HG03342 (cell line): ENCODE measurements around the gene RPS14.
"Not testable (repeated sequence)": the region's sequence is repeated elsewhere in the genome, so short reads cannot be mapped to it uniquely, and the experiment has no call there.

Experiments
- ATAC-seq: cut with Tn5 transposase; IDR thresholded peaks from one replicate; pipeline ENCODE4 v1.9.1; 2021; ENCODE audit warnings: mild to moderate bottlenecking, moderate library complexity; ENCODE audit not compliant: unreplicated experiment

RPS14 gene

DNA sequence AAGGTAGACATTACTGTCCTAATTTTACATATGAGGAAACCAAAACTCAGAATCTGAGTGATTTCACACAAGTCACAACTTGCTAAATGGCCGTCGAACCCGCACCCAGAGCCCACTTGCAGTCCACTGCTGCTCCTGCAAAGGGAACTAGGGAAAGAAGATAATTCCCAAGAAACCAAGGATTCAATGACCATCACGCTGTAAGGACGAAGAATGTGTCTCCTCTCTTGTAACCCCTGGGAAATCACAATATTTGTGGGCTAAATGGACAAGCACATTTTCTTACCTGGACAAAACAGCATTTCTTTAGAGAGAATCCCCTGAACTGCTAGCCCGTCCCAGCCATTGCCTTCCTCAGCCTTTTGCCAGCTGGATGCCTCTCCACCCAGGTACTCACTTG lies 2.4 kb downstream of the RPS14 start:
- no peak for ATAC-seq

DNA sequence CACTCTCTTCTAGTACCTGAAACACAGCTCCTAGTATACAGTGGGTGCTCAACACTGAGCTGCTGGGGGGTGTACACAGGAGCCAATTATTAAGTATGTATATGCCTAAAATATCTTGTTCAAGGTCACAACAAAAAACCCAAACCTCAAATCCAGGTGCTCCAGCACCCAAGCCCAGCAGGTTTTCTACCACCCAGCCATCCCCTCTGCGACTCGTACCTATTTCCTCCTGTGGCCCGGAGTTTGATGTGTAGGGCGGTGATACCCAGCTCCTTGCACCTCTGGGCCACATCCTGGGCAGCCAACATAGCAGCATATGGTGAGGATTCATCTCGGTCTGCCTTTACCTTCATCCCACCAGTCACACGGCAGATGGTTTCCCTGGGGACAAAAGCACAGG lies 3.0 kb downstream of the RPS14 start:
- ATAC-seq: no peak

DNA sequence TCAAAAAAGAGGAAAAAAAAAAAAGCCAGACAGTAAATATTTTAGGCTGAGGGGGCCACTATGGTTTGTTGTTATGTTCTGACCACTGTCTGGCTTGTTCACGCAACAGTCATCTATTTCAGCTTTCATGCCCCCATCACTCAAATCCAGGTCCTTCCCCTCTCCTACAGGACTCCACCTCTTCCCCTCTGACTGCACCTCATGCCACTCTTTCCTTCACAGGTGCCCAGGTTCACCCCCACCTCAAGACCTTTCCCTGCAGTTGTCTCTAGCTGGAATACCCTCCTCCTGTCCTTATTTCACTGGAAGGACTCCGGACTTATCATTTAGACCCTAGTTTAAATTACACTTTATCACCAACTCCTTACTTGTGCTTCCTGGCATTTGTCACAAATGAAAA lies 3.5 kb downstream of the RPS14 start:
- no peak for ATAC-seq

DNA sequence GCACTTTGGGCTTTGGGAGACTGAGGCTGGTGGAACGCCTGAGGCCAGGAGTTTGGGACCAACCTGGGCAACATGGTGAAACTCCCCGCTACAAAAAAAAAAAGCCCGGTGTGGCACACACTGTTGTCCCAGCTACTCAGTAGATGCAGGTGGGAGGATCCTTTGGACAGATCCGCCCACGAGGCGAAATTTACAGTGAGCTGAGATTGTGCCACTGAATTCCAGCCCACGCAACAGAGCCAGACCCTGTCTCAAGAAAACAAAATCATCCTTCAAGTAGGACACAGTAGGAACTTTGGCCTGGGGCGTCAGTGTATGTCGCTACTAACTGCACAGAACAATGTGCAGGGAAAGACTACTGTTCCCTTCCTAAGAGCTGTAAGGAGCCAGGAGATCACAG lies 4.8 kb downstream of the RPS14 start:
- ATAC-seq: no peak

DNA sequence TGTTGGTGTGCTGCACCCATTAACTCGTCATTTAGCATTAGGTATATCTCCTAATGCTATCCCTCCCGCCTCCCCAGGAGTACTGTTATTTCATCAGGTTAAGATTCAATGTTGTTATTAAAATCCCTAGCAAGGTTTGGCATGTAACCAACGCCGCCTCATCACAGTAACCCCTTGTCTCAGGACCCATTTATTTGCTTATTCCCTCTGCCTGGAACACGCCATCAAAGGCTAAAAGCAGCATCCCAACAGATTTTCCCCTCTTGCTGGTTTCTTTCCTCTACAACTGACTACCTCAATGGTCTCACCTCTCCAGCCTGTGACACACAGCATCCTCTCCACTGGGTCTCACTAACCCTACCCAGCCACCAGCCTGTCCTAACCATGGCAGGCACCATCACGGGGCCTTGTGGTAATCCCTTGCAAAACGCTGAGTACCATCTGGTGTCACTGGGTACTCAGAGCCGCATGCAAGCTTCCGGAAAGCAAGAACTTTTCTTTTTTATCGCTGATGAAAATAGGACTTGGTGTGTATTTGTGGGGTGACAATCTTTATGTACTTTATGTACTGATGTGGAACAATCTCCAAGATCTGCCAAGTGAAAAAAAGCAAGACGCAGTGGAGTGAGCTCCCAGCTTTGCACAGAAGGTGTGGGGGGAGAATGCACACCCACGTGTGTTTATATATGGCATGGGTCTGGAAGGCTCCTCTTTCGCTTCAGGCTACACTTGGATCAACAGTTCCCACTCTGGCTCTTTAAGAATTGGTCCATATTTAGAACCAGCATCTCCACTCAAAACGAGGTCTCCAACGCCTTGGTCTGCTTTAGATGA lies 6.1 kb downstream of the RPS14 start:
- no peak for ATAC-seq

DNA sequence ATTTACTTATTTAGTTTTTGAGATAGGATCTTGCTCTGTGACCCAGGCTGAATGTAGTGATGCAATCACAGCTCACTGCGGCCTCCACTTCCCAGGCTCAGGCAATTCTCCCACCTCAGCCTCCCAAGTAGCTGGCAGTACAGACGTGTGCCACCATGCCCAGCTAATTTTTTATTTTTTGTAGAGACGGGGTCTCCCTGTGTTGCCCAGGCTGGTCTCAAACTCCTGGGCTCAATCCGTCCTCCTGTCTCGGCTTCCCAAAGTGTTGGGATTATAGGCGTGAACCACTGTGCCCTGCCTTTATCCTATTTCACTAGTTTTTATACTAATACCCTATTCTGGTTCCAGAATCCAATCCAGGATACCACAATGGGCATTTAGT lies 6.8 kb downstream of the RPS14 start:
- no peak for ATAC-seq

DNA sequence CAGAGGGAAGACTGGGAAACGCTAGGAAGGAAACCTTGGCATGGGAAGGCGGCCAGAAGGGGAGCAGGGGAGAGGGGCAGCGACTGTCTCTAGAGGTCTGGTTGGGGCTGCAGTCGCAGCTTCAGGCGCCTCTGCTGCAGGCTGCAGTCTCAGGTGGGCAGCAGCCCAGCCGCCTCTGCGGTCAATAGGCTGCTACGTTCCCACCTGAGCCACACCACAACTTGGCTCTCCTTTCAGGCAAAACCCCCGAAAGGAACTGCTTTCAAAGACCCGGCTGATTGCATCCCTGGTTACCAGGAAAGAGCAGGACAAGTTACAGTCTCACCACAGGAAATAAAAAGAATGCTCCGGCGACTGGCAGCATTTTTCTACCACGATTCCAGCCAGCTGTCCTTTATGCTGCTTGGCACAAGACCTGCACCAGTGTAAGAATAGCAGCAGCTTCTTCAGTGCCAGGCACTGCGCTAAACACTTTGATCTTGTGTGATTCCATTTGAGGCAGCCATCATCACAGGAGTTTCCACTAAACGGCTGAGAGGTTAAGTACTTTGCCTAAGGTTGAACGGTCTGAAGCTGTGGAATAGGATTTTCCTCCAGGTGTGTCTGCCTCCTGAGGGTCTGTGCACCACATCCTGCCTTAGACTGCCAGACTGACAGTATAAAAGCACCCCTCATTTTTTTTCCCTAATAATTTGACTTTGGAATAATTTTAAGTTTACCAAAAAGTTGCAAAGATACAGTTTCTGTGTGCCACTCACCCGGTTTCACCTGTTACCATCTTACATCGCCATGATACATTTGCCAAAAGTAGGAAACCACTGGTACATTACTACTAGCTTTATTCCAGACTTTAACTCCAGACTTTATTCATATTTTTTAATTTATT lies 7.5 kb downstream of the RPS14 start:
- no peak for ATAC-seq

DNA sequence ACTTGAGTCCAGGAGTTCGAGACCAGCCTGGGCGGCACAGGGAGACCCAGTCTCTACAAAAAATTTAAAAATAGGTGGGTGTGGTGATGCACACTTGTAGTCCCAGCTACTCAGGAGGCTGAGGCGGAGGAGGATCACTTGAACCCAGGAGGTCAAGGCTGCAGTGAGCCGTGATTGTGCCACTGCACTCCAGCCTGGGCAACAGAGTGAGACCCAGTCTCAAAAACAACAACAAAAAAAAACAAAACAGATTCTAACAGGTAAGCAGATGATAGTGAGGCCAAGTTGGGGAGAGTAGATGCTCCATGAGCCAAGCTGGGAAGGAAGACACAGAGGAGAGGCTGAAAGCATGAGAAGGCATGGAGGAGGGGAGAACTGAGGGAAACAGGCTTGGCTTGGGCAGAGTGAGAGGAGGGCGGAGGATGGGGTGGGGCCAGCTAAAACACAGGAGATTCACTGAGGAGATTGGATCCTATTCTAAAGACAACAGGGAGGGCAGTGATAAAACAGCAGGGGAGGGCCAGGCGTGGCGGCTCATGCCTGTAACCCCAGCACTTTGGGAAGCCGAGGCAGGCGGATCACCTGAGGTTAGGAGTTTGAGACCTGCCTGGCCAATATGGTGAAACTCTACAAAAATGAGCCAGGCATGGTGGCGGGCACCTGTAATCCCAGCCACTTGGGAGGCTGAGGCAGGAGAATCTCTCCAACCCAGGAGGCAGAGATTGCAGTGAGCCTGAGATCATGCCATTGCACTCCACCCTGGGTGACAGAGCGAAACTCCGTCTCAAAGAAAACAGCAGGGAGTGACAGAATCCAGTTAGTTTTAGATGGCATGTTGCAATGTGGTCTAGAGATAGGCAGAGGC lies 8.4 kb downstream of the RPS14 start:
- ATAC-seq: no peak

DNA sequence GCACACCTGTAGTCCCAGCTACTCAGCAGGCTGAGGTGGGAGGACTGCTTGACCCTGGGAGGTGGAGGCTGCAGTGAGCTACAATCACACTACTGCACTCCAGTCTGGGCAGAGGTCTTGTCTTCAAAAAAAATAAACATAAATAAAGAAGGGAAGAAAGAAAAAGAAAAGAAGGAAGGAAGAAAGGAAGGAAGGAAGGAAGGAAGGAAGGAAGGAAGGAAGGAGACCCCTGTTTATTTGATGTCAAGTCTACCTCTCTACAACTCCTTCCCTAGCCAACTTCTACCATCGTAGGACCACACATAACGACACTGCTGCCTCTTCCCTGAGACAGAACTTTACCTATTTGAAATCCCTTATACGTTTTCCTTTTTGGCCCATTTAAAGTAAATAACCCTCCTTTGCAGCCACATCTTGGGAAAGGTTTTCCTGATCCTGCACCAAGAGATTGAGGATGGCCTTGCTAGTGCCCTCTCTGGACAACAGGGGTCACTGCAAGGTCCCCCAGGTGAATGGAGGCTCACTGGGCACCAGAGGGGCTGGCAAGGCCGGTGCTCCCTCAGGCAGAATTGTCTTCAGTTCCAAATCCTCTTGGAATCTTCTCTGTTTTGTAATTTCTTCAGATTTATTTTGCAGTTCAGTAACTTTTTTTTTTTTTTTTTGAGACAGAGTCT lies 10.5 kb downstream of the RPS14 start:
- ATAC-seq: no peak

DNA sequence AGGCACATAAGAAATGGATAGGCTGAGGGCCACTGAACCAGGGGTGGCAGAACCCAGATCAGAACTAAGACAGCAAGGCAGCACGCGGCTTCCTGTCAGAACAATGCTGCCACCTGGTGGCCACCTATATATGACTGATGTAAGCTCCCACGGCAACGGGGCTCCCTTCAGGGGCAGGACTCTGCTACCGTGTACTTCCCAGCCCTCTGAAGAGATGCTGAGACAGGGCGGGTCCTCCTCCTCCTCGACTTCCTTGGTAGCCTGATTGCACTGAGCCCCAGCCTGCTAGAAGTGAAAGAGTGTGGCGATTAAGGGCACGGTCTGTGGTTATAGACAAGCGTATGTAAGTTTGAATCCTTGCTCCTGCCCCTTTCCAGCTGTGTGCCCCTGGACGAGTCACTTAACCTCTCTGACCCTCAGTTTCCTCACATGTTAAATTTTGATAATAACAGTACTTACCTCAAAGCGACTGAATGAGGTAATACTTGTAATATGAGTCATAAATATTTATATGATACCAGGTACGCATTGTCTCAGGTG lies 13.3 kb downstream of the RPS14 start:
- peak; percentile 97 for ATAC-seq

DNA sequence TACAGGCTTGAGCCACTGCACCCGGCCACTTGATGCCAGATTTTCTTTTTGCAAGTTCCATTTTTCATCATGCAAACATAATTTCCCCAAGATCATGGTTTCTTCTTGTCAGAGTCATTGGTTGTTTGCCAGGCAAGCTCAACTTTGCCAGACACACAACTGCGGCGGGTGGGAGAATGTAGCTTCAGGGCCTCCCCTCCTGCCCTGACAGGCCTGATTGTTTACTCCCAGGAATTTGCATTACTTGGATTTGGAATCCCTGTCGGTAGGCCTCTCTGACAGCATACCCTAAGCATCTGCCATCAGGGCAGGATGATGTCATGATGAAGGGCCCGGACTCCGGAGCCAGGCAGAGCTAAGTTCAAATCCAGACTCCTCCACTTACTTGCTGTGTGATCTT lies 15.1 kb downstream of the RPS14 start:
- ATAC-seq: no peak

DNA sequence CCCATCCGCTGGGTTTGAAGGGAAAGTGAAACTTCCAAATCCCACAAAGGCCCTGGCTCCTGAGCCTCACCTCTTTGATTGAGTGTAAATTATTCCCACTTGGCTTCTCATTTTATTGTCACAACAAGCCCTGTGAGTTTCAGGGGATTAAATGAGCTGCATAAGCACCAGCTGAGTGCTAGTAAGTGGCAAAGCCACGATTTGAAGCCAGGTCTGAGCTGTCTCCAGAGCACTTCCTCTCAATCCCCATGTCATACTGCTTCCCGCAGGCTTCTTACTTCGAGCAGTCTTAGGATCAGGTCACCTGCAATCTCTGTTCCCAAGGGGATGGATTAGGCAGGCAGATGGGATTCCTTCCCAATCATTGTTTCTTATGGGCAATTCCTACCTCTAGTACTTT lies 18.0 kb downstream of the RPS14 start:
- no peak for ATAC-seq

DNA sequence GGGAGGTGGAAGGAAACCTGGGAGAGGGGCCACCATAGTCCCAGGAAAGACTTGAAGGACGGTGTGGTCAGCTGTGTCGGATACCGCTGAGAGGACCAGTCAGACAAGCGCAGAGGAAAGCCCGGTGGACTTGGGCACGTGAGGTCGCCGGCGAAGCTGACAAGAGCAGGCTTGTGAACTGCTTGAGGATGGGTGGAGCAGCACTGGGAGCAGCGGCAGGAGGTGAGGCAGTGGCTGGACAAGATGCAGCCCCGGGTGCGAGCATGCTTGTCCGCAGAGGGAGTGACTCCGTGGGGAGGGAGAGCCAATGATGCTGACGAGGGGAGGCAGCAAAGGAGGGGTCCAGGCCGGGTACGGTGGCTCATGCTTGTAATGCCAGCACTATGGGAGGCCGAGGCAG lies 18.5 kb downstream of the RPS14 start:
- ATAC-seq: no peak

DNA sequence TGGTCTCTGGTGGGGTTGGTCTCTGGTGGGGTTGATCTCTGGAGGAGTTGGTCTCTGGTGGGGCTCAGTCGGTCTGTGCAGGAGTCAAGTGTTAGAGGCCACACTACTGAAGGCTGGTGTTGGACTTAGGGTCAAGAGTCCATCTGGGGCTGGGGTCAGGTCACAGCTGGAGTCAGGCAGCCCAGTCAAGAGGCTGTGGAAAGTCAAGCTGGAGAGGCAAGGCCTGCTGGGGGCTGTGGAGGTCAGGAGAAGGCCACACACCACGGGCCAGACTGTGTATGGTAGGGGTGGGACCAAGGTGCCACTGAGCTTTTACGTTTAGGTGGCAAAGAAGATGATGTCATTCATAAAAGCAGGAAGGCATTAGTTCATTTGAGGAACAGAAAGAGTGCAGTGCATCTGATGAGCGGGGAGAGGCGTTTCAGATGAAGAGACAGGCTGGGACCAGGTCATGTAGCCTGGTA lies 20.1 kb downstream of the RPS14 start:
- no peak for ATAC-seq

DNA sequence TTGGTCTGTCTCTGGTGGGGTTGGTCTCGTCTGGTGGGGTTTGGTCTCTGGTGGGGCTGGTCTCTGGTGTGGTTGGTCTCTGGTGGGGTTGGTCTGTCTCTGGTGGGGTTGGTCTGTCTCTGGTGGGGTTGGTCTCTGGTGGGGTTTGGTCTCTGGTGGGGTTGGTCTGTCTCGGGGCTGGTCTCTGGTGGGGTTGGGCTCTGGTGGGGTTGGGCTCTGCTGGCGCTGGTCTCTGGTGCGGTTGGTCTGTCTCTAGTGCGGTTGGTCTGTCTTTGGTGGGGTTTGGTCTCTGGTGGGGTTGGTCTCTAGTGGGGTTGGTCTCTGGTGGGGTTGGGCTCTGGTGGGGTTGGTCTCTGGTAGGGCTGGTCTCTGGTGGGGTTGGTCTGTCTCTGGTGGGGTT lies 20.6 kb downstream of the RPS14 start:
- ATAC-seq: no peak

DNA sequence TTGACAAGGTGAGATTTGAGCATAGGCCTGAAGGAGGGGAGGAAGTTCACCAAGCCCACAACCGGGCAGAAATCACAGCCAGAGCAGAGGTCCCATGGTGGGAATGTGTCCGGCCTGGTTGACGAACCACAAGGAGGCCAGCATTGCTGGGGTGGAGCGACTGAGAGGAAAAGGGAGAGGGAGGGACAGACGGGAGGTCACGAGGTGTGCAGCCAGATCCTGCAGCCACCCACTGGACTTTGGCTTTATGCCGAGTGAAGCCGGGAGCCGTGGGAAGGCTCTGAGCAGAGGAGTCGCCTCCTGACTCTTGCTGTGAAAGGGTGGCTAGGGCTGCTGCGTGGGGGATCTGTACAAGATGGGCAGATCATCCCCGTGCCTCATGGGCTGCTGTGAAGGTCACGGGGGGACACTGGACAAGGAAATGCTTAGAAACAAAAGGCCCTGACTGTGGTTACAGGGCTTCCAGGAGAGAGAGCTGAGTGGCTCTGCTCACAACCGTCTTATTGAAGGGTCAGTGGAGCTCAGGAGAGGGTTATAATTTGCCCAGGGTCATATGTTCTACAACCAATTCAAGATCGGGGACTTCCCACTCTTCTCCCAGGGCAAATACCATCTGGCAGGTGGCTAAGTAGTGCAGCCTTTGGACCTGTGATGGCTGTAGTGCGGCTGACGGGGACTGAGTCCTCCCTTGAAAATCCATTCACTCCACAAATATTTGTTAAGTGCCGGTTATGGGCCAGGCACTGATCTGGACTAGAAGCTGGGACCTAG lies 21.2 kb downstream of the RPS14 start:
- no peak for ATAC-seq

DNA sequence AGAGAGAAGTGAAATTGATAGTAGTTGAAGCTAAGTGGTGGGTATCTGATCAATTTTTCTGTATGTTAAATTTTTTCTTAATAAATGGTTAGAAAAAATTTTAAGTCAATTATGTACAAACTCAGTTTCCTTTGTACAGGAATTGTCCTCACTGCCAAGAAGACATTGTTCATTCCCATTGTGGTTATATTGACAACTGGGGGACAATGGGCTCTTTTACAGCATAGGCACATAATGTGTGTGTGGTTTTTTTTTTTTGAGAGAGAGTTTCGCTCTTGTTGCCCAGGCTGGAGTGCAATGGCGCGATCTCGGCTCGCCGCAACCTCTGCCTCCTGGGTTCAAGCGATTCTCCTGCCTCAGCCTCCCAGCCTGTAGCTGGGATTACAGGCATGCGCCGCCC lies 23.4 kb downstream of the RPS14 start:
- not testable (repeated sequence) for ATAC-seq

DNA sequence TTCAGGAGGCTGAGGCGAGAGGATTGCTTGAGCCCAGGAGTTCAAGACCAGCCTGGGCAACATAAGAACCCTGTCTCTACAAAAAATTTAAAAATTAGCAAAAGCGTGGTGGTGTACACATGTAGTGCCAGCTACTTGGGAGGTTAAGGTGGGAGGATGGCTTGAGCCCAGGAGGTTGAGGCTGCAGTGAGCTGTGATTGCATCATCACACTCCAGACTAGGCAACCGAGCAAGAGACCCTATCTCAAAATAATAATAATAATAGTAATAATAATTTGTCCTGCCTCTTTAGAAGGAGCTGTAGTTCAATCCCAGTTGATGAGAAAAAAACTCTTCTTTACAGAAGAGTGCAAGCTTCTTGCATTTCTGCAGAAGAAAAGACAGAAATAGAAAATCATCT lies 26.8 kb downstream of the RPS14 start:
- no peak for ATAC-seq

DNA sequence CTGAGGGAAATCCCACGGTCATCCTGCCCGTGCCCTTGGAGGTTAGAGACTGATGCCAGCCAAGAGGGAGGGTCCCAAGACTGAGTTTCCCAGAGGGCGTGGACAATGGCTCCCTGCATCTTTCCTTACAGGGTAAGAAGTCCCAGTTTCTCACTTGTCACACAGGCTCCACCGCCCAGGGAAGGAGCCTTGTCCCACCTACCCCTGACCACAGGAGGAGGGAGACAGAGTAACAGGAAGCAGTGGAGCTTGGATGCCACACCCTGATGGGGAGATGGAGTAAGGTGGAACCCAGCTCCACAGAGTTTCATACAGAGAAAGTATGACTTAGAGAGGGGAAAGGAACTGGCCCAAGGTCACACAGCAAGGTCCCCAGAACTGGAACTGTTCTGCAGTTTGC lies 27.5 kb downstream of the RPS14 start:
- no peak for ATAC-seq
